Activated effector memory CD4-positive, alpha-beta T cell treated with Interleukin-2 at 50 U/mL for 16 hours (primary cell): ENCODE results near the gene AASDH.

Source experiments
- DNase-seq: peaks from one replicate; pipeline ENCODE4 v3.0.0-alpha.2; 2020

AASDH gene, protein sequence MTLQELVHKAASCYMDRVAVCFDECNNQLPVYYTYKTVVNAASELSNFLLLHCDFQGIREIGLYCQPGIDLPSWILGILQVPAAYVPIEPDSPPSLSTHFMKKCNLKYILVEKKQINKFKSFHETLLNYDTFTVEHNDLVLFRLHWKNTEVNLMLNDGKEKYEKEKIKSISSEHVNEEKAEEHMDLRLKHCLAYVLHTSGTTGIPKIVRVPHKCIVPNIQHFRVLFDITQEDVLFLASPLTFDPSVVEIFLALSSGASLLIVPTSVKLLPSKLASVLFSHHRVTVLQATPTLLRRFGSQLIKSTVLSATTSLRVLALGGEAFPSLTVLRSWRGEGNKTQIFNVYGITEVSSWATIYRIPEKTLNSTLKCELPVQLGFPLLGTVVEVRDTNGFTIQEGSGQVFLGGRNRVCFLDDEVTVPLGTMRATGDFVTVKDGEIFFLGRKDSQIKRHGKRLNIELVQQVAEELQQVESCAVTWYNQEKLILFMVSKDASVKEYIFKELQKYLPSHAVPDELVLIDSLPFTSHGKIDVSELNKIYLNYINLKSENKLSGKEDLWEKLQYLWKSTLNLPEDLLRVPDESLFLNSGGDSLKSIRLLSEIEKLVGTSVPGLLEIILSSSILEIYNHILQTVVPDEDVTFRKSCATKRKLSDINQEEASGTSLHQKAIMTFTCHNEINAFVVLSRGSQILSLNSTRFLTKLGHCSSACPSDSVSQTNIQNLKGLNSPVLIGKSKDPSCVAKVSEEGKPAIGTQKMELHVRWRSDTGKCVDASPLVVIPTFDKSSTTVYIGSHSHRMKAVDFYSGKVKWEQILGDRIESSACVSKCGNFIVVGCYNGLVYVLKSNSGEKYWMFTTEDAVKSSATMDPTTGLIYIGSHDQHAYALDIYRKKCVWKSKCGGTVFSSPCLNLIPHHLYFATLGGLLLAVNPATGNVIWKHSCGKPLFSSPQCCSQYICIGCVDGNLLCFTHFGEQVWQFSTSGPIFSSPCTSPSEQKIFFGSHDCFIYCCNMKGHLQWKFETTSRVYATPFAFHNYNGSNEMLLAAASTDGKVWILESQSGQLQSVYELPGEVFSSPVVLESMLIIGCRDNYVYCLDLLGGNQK

GRCh38 chr4:56387023-56388001, at the start of gene AASDH:
TSS of gene AASDH (minus strand) at chr4:56387491. CDS start at chr4:56384299, 3,192 bp downstream.
- DNase-seq, result peak; percentile 91

DNA sequence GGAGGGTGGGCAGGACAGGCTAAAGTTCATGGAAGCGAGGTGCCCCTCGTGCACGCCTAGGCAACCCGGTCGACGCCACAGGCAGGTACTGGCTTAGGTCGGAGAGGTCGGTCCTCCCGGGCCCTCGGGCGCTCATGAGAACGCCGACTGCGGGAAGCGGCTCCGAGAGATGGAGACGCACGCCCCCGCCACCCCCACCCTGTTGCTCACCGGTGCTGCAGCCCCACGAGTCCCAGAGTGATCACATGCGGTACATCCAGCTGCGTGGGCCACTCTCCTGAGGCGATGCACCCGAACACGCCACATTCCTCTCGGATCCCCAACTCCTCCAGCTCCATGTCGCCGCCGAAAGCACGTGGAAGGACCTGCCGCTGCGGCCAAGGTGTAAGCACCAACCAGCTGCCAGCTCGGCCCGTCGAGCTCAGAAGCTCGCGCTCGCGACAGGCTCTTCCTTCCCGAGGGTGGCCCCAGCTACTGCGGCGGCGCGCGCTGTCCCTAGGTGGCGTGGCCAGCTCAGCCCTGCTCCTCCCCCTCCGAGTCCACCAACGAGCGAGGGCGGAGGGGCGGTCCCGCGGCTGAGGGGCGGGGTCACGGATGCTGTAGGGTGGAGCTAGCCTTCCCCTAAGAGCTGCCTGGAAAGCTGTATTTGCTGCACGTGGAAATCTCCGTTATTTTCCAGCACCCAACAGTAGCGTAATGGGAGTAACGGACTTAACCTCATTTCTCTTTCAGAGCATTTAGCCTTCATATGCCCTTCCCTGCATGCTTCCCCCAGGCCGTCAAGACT, 48.0 kb upstream of the AASDH start, which contains the start of gene PPAT:
Gene PPAT, minus strand, starts transcription at position 476 of the 787 bp plus-strand sequence. Its CDS starts 138 bp downstream, at position 338.
- peak; percentile 97 for DNase-seq

- DNase-seq, result no peak
Observed at GRCh38 chr4:56434599-56435139, 47.4 kb upstream of the AASDH start.

- DNase-seq, result no peak
Observed at GRCh38 chr4:56433280-56433679, 46.0 kb upstream of the AASDH start.

GRCh38 chr4:56430203-56430602, 42.9 kb upstream of the AASDH start:
- DNase-seq, result no peak

GRCh38 chr4:56427179-56427578, 39.9 kb upstream of the AASDH start:
- no peak for DNase-seq

DNA sequence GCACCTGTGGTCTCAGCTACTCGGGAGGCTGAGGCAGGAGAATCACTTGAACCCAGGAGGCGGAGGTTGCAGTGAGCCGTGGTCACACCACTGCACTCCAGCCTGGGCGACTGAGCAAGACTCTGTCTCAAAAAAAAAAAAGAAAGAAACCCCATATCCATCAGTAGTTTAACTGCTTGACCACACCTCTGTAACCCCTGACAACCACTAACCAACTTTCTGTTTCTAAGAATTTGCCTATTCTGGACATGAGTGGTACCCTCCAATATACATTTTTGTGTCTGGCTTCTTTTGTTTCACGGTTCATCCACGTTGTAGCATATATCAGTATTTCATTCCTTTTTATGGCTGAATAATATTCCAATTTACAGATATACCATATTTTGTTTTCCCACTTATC, 39.0 kb upstream of the AASDH start:
- no peak for DNase-seq

- DNase-seq, result no peak
Observed at GRCh38 chr4:56425518-56425917, 38.2 kb upstream of the AASDH start.

DNA sequence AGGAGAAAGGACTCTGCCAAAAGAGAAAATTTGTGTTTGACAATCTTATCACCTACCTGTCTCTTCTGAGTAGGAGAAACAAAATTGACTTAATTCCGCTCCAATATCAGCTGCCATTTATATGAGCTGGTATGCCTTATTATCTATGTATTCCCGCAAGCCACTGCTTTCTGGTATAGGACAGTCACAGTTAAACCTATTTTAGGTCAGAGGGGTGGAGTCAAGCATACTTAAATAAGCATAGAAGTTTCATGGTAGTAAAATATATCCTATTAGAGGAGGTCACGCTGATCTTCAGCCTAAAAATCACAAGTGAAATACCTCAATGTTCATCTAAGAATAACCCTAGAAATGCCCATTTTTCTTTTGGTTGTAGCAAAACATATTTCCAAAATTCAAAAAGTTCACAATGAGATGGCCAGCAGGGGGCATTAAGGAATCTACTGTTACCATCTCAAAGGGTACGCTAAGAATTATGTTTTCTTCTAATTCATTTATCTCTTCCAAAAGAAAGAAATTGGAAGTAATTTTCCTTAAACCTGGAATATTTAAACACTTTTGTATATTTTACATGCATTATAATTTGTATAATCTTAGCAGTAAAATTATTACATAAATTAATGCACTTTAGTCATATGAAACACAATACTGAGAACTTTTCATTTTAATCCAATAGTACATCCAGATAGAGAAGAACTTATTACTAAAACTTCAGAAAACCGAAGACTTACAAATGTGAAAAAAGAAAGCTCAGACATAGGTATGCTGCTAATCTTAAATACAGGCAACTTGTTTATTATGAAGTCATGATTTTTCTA, 37.6 kb upstream of the AASDH start:
- DNase-seq, result no peak

GRCh38 chr4:56424176-56424575, 36.9 kb upstream of the AASDH start:
- DNase-seq, result no peak

DNA sequence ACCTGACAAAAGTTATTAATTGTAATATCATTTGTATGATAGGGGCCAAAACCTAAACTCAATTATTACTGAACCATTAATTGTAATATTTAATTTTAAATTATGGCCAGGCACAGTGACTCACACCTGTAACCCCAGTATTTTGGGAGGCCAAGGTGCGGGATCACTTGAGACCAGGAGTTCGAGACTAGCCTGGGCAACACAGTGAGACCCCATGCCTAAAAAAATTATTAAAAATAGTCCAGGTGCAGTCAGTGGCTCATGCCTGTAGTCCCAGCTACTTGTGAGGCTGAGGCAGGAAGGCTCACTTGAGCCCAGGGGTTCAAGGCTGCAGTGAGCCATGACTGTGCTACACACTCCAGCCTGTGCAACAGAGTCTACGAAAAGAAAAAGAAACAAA, 30.1 kb upstream of the AASDH start:
- no peak for DNase-seq

DNA sequence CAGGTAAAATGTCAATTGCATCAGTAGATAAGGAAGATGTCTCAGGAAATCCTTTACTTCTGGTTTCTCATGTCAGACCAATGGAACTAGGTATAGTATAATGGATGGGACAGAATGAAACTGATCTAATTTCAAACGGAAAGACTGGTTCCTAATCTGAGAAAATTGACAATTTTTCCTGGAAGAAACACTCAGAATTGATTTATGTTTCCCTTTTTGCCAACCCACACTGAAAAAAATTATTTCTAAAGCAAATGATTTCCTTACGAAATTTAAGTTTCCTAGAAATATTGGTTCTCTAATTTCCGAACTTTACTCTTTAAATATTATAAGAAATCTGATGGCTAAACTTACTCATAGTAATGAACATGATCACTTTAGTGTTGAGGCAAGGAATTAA, 29.1 kb upstream of the AASDH start:
- no peak for DNase-seq

- DNase-seq, result no peak
Observed at GRCh38 chr4:56414135-56414670, 26.9 kb upstream of the AASDH start.

DNA sequence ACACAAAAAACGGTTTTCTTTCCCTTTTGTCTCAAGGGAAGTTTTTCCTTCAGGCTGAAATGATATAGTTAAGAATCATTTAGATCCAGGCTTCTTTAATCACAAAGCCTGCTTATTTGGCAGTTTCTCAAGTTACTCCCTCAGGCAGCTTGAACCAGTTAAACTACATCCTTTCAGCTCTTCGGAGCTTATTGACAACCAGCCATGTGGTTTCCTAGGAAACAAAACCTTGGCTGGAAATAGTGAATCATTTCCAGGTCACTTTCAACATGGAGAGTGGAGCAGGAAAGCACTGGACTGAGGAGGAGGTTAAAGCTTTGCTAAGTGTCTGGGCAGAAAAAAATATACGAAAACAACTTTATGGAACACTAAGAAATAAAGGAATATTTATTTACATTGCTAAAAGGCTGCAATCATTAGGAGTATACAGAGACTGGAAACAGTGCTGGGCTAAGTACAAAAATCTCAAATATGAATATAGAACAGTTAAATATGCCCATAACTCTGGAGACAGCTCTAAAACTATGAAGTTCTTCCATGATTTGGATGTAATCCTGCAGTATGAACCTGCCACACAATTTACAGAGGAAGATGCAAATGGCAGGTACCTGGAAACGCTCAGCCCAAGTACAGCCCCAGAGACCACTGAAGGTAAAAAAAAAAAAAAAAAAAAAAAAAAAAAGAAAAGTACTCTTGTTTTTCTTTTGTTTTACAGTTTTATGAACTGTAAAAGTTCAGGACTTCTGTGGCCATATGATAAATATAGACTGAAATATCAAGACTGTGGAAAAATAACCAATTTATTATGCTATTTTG, 23.2 kb upstream of the AASDH start:
- no peak for DNase-seq

DNA sequence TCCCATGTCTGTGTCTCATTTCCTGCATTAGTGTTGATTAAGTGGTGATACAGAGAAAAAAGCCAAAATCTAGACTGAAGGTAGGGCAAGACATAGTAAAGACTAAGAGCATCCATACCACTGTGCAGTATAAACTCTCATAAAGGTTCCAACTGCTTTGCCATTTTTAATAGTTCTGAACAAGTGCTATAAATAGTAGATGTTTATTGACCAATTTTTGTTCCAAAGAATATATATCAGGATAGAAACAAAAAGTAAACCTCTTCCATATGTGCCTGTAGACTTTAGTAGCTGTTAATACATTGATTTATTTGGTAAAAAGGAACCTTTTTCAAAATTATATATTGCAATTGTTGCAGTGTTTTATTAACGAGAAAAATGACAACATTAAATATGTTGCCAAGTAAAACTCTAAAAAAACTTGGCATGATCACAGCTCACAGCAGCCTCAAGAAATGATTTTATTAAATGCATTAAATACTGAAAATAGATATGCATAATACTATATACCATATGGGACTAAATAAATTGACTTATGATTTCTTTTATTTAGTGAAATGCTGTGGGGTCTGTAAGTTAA, 22.3 kb upstream of the AASDH start:
- DNase-seq, result no peak

GRCh38 chr4:56408978-56409377, 21.7 kb upstream of the AASDH start:
- DNase-seq, result no peak

- no peak for DNase-seq
Observed at GRCh38 chr4:56406151-56406550, 18.9 kb upstream of the AASDH start.

- no peak for DNase-seq
Observed at GRCh38 chr4:56405016-56405415, 17.7 kb upstream of the AASDH start.
